ENCODE results near the gene FLG. TPM values are rescaled to one million over a fixed set of nuclear protein-coding genes. Genes with fewer than 3 reads are reported as not detected.
A peak's percentile ranks its signal among the peaks of the same experiment; 100 is the strongest.
"Not testable (repeated sequence)": the region's sequence is repeated elsewhere in the genome, so short reads cannot be mapped to it uniquely, and the experiment has no call there.

The FLG gene
- not detected for total RNA-seq
- long read RNA-seq, result 0 reads

DNA sequence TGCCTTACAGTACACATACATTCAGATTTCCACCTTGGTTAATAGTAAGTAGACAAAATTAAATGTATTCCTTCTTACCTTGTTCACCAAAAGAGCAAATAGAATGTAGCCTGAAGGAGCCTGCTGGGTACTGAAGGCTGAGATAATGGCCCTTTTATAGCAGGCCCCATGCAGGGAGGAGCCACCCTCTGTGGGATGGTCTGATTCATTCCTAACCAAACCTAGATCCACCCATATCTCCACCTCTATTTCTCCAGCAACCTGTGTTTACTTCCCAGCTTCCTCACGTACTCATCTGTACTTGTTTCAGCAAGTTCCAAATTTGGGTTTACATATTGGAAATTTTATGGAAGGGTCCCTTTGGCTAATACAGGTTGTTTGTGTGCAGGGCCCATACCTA, at the start of gene FLG:
FLG (minus strand) TSS at position 129 of the 400 bp plus-strand sequence. CDS start 9,783 bp downstream, outside the sequence.
- intact Hi-C loops (cut with DNase I), result no loop called here
- no peak for ATAC-seq

DNA sequence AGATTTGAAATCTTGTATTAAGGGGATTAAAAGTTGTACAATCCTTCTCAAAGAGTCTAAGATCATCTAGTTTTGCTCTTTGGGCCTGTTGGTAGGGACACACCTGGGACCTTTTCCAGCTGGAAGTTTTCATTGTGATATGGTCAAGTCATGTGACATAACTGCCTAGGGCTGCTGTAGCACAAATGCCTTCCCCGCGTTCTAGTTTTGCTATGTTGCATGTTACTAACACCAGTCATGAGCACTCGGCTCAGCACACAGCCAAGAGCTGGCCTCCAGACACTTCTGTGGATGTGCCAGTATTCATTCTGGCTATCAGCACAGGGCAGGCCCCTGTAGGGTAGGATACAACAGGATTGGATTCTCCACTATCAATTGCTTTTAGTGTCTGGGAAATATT, 49.4 kb upstream of the FLG start:
- DNase-seq (peak; percentile 23), ATAC-seq (peak; percentile 17 to 34)
- intact Hi-C loops (cut with DNase I), result no loop called here

More for the DNA sequence above, at the start of gene FLG:
- DNase-seq, result no peak

- intact Hi-C loops (cut with DNase I), result no loop called here
- no peak for ATAC-seq
- no peak for DNase-seq
These were observed 47.6 kb upstream of the FLG start for GRCh38 chr1:152372672-152373071.

- intact Hi-C loops (cut with DNase I), result no loop called here
- DNase-seq, result no peak
- no peak for ATAC-seq
These were observed 42.4 kb upstream of the FLG start for GRCh38 chr1:152367436-152367835.

GRCh38 chr1:152359906-152360305, 34.9 kb upstream of the FLG start, which contains the start of gene FLG2:
TSS of gene FLG2 (minus strand) at chr1:152360006. CDS start at chr1:152358884, 1,122 bp downstream.
- ATAC-seq (no peak), DNase-seq (no peak)
- intact Hi-C loops (cut with DNase I), result no loop called here

DNA sequence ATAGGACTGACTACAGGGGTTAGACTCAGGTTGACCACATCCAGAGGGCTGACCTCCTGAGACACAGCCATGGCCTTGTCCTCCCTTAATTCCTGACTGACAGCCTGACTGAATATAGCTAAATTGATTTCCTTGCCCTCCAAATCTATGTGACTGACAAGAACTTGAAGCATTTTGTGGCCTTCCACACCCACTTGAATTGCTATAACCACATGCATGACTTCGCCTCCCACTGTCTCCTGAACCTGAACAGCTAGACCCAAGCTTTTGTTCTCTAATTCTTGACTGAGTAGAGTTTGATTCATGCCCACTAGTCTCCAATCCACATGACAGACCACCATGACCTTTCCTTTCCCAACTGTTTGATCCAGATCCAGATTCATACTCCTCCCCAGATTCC, 31.7 kb upstream of the FLG start:
- no peak for DNase-seq
- no peak for ATAC-seq
- intact Hi-C loops (cut with DNase I), result no loop called here

DNA sequence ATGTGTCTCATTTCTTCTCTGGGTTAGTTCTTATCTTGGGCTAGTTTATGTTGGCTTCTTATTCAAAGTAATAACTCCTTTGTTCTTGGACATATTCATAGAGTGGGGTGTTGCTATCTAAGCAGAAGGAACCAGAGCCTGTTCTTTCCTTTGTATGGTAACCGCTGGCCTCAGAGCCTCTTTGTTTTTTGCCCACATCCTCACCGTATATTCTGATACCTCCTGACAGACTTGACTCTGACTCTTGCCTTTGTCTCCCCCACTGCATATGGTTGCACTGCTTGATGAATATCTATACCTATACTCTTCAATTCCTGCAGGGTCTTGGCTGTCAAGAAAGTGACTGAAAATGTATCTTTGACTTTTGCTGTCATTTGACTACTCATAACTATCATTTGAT, 24.6 kb upstream of the FLG start:
- ATAC-seq, result no peak

GRCh38 chr1:152348447-152348846, 23.4 kb upstream of the FLG start:
- DNase-seq (no peak), ATAC-seq (no peak)
- intact Hi-C loops (cut with DNase I), result loop anchor here in 1 of 2 donors (10.0 kb wide), 1 partner anchor 154 kb away; no protein-coding TSS in a partner anchor

More for the DNA sequence above, 24.6 kb upstream of the FLG start:
- intact Hi-C loops (cut with DNase I), result loop anchor here in 1 of 2 donors (10.0 kb wide), 1 partner anchor 155 kb away; no protein-coding TSS in a partner anchor
- DNase-seq, result no peak

DNA sequence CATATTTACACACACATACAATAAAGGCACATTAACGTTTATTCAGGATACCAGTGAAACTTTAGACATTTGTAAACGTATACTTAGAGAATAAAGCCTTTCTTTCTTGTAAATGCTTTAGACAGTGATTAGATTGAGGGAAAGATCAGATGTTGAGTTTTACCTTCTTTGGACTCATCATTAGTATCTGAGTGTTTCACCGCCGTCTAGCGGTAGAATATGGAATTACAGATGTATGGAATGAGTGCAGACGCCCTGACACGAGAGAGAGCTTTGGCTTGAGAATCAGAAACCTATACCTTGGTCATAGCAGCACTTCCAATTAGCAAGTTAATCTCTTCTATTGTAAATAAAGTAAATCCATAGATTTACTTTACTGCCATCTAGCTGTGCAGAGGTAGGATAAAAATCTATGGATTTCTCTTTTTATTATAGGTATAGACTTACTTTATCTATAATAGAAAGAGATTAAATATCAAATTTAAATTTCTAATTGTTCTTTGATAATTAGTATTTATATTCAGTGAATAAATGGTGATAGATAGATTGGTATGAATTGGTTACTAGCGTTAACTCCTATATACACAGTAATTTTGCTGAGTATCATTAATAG, 22.2 kb upstream of the FLG start:
- ATAC-seq (peak in 1 of 2 donors; percentile 55), DNase-seq (no peak)
- intact Hi-C loops (cut with DNase I), result loop anchor here in 1 of 2 donors (10.0 kb wide), 1 partner anchor 152 kb away; no protein-coding TSS in a partner anchor

GRCh38 chr1:152344438-152344837, 19.4 kb upstream of the FLG start:
- DNase-seq, result no peak
- intact Hi-C loops (cut with DNase I), result loop anchor here in 1 of 2 donors (10.0 kb wide), 1 partner anchor 150 kb away; no protein-coding TSS in a partner anchor
- ATAC-seq, result no peak

DNA sequence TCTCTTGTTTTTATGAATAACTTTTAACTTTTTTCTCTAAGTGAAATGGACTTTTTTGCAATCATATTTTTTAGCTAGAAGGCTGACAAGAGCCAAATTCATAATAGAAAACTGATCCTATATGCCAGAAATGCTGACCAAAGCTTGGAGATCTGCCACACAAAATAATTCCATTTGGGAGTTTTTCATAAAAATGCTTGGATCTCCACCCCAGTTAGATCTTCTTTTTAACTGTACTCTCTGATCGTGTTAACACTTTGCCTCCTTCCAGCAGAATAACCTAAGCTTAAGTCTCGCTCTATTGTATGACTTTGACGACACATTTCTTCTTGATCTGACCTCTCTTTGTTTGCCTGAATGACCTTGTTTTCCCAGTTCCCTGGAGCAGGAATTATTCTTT, 18.0 kb upstream of the FLG start:
- no peak for DNase-seq
- ATAC-seq, result no peak
- intact Hi-C loops (cut with DNase I), result loop anchor here in 1 of 2 donors (10.0 kb wide), 1 partner anchor 148 kb away; no protein-coding TSS in a partner anchor

DNA sequence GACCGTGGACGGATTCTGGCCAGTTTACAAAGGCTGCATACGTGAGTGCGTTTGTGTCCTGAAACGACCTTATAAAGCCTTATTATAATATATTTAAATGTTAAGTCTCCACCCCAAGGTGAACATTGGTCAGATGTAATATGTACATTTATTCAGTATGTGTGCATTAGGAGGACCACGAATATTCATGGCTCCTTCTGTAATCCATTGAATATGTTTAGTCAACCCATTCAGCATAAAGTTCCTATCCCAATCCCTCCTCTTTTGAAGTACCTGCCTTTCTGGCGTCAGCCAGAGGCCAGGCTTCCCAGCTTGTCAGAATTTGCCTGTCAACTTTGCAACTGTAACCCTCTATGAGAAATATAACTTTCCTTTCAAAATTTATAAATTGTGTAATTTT, 10.4 kb upstream of the FLG start:
- intact Hi-C loops (cut with DNase I), result no loop called here
- ATAC-seq (no peak), DNase-seq (no peak)

DNA sequence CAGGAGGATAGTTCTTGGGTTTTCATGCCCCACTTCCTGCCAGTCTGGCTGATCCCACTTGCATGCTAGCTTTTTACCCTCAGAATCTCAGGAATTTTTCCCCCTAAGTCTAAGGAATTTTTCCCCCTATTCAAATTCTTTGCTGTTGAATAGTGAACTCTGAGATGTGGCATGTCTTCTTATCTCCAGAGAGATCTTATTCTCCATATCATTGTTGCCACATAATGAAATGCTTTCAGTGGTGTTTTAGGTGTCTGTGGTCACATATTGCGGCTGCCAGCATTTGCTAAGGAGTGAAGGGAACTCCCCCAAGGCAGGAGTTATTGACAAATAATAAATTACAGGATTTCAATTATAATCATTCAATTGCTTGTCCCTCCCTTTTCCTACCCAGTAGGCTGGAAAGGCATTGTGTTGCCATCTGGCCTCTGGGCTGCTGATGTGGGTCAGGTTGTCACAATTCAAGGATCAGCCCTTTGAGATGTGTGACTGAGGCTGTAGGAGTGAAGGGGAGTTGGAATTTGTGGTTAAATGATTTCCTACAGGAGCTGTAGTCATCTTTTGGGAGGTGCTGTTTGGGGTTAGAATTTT, 3.9 kb upstream of the FLG start:
- intact Hi-C loops (cut with DNase I), result no loop called here
- no peak for ATAC-seq
- no peak for DNase-seq

GRCh38 chr1:152313970-152314369, 11.1 kb downstream of the FLG start:
- intact Hi-C loops (cut with DNase I), result no loop called here
- ATAC-seq (no peak), DNase-seq (no peak)

DNA sequence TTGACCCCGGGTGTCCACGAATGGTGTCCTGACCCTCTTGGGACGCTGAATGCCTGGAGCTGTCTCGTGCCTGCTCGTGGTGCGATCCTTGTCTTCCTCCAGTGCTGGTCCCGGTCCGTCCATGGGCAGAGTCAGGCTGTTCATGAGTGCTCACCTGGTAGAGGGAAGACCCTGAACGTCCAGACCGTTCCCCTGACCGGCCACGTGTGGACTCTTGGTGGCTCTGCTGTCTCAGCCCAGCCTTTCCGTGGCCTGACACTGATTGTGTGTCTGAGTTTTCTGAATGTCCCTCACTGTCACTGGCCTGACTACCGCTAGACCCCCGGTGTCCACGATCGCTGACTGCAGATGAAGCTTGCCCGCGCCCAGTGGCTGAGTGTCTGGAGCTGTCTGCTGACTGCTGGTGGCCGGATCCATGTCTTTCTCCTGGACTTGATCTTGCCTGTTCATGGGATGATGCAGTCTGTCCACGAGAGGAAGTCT, 11.7 kb downstream of the FLG start:
- ATAC-seq, result no peak
- no peak for DNase-seq
- intact Hi-C loops (cut with DNase I), result no loop called here

DNA sequence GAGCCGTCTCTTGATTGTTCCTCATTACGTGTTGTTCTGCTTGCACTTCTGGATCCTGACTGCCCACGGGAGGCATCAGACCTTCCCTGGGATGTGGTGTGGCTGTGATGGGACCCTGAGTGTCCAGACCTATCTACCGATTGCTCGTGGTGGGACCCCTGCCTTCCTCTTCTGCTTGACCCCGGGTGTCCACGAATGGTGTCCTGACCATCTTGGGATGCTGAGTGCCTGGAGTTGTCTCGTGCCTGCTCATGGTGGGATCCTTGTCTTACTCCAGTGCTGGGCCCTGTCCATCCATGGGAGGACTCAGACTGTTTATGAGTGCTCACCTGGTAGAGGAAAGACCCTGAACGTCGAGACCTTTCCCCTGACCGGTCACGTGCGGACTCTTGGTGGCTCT, 12.9 kb downstream of the FLG start:
- intact Hi-C loops (cut with DNase I); DNase-seq; ATAC-seq: not testable (repeated sequence)

GRCh38 chr1:152309955-152310354, 15.1 kb downstream of the FLG start:
- no peak for DNase-seq
- no peak for ATAC-seq
- intact Hi-C loops (cut with DNase I), result no loop called here

DNA sequence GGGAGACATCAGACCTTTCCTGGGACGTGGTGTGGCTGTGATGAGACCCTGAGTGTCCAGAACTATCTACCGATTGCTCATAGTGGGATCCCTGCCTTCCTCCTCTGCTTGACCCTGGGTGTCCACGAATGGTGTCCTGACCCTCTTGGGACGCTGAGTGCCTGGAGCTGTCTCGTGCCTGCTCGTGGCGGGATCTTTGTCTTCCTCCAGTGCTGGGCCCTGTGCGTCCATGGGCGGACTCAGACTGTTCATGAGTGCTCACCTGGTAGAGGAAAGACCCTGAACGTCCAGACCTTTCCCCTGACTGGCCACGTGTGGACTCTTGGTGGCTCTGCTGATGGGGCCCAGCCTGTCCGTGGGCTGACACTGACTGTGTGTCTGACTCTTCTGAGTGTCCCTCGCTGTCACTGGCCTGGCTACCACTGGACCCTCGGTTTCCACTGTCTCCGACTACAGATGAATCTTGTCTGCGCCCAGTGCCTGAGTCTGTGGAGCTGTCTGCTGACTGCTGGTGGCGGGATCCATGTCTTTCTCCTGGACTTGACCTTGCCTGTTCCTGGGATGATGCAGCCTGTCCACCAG, 15.6 kb downstream of the FLG start:
- DNase-seq; ATAC-seq; intact Hi-C loops (cut with DNase I): not testable (repeated sequence)

DNA sequence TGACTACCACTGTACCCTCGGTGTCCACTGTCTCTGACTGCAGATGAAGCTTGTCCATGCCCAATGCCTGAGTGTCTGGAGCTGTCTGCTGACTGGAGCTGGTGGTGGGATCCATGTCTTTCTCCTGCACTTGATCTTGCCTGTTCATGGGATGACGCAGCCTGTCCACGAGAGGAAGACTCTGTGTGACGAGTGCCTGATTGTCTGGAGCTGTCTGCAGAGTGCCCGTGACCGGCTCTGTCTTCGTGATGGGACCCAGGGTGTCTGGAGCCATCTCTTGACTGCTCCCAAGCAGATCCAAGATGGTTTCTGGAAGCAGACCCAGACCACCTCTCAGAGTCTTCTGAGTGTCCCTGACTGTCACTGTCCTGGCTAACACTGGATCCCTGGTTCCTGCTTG, 16.3 kb downstream of the FLG start:
- ATAC-seq; intact Hi-C loops (cut with DNase I); DNase-seq: not testable (repeated sequence)

DNA sequence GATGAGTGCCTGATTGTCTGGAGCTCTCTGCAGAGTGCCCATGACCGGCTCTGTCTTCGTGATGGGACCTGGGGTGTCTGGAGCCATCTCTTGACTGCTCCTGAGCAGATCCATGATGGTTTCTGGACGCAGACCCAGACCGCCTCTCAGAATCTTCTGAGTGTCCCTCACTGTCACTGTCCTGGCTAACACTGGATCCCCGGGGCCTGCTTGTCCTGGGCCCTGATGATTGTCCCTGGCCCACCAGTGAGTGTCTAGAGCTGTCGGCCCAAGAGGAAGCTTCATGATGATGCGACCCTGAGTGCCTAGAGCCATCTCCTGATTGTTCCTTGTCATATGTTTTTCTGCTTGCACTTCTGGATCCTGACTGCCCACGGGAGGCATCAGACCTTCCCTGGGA, 17.1 kb downstream of the FLG start:
- DNase-seq; ATAC-seq; intact Hi-C loops (cut with DNase I): not testable (repeated sequence)
